GM03348 (cell line): ENCODE data around the gene AQP6.

ENCODE experiments used
- DNase-seq: peaks from one replicate; pipeline ENCODE4 v3.0.0; 2012; ENCODE audit warnings: low spot score

AQP6 gene

GRCh38 chr12:49942921-49943624 is 29.7 kb upstream of the AQP6 start:
- no peak for DNase-seq

- DNase-seq, result no peak
Observed at GRCh38 chr12:49943625-49943960, 29.2 kb upstream of the AQP6 start.

- no peak for DNase-seq
Observed at GRCh38 chr12:49944046-49944445, 28.7 kb upstream of the AQP6 start.

GRCh38 chr12:49944718-49945117 is 28.0 kb upstream of the AQP6 start:
- no peak for DNase-seq

GRCh38 chr12:49945394-49946080 is 27.2 kb upstream of the AQP6 start:
- peak; percentile 95 for DNase-seq

GRCh38 chr12:49946086-49946485 is 26.7 kb upstream of the AQP6 start:
- no peak for DNase-seq

GRCh38 chr12:49946497-49946896 is 26.2 kb upstream of the AQP6 start:
- DNase-seq, result no peak

- DNase-seq, result no peak
Observed at GRCh38 chr12:49947593-49948226, 25.0 kb upstream of the AQP6 start.

GRCh38 chr12:49948866-49949845 is 23.6 kb upstream of the AQP6 start:
- DNase-seq, result no peak

GRCh38 chr12:49949866-49950265 is 22.9 kb upstream of the AQP6 start:
- DNase-seq, result no peak

GRCh38 chr12:49950273-49951251 is 22.2 kb upstream of the AQP6 start, which contains the start of gene AQP2:
AQP2 (plus strand) TSS chr12:49950737; CDS start chr12:49950831, 94 bp downstream.
- DNase-seq, result no peak

GRCh38 chr12:49951411-49952240 is 21.1 kb upstream of the AQP6 start:
- DNase-seq, result no peak

- DNase-seq, result no peak
Observed at GRCh38 chr12:49952391-49953055, 20.2 kb upstream of the AQP6 start.

- DNase-seq, result no peak
Observed at GRCh38 chr12:49953151-49953550, 19.6 kb upstream of the AQP6 start.

- DNase-seq, result no peak
Observed at GRCh38 chr12:49953961-49954846, 18.5 kb upstream of the AQP6 start.

- DNase-seq, result no peak
Observed at GRCh38 chr12:49954863-49955830, 17.6 kb upstream of the AQP6 start.
